Fibroblast of lung (primary cell): ENCODE data around the gene DAAM1. TPM values are rescaled to one million over a fixed set of nuclear protein-coding genes. Genes with fewer than 3 reads are reported as not detected.

Experiments
- DNase-seq, 2 donors: peaks; one replicate each; pipeline versions ENCODE4 v3.0.0 to v3.0.0-alpha.2; 2010; ENCODE audit warnings: low read depth in 2 of 2
- H2AFZ ChIP-seq: 2 replicates; pipeline ENCODE4 v1.5.1; 2012; ENCODE audit warnings: low read length, control low read depth, inconsistent platforms
- H3K27ac ChIP-seq: 2 replicates; pipeline ENCODE4 v1.5.1; 2011; ENCODE audit warnings: low read length, control low read depth; ENCODE audit not compliant: insufficient read depth
- H3K27me3 ChIP-seq: 2 replicates; pipeline ENCODE4 v1.5.1; 2011; ENCODE audit warnings: mild to moderate bottlenecking, low read length; ENCODE audit not compliant: control insufficient read depth, insufficient read depth
- H3K36me3 ChIP-seq: 2 replicates; pipeline ENCODE4 v1.5.1; 2011; ENCODE audit warnings: low read length; ENCODE audit not compliant: control insufficient read depth, insufficient read depth
- H3K4me1 ChIP-seq: 2 replicates; pipeline ENCODE4 v1.5.1; 2011; ENCODE audit warnings: low read length; ENCODE audit not compliant: control insufficient read depth, insufficient read depth; ENCODE audit errors: extremely low read depth
- H3K4me2 ChIP-seq: 2 replicates; pipeline ENCODE4 v1.5.1; 2011; ENCODE audit warnings: low read length, control low read depth; ENCODE audit not compliant: insufficient read depth; ENCODE audit errors: extremely low read depth
- H3K4me3 ChIP-seq, 4 experiments: fragments of 200-600 bp in 1 of 4; sonication (generic) in 1 of 4; replicated peaks in 1 of 4; 2 replicates each; pipeline ENCODE4 v1.5.1; 2011 to 2016; ENCODE audit warnings: low read length in 4 of 4, low read depth in 3 of 4, mild to moderate bottlenecking in 3 of 4, control low read depth in 2 of 4, inconsistent platforms in 1 of 4, mixed read lengths in 1 of 4; ENCODE audit not compliant: insufficient read depth in 1 of 4; ENCODE audit errors: control extremely low read depth in 1 of 4
- H3K79me2 ChIP-seq: 2 replicates; pipeline ENCODE4 v1.5.1; 2012; ENCODE audit warnings: mild to moderate bottlenecking, low read length, inconsistent platforms; ENCODE audit not compliant: control insufficient read depth, insufficient read depth
- H3K9ac ChIP-seq: 2 replicates; pipeline ENCODE4 v1.5.1; 2011; ENCODE audit warnings: mild to moderate bottlenecking, low read length, control low read depth; ENCODE audit not compliant: insufficient read depth
- H3K9me3 ChIP-seq: 2 replicates; pipeline ENCODE4 v1.5.1; 2012; ENCODE audit warnings: low read depth, low read length; ENCODE audit not compliant: control insufficient read depth, insufficient read depth
- H4K20me1 ChIP-seq: 2 replicates; pipeline ENCODE4 v1.5.1; 2011; ENCODE audit warnings: low read length; ENCODE audit not compliant: control insufficient read depth, insufficient read depth; ENCODE audit errors: extremely low read depth
- CTCF ChIP-seq, 2 donors: IDR thresholded peaks in 1 of 2; conservative IDR thresholded peaks in 1 of 2; 1 replicate in 1 of 2; 2 replicates in 1 of 2; pipeline ENCODE4 v1.5.1; 2011 to 2012; ENCODE audit warnings: low read length in 2 of 2, control low read depth in 1 of 2, inconsistent platforms in 1 of 2, low read depth in 1 of 2, mild to moderate bottlenecking in 1 of 2
- EZH2 ChIP-seq: IDR thresholded peaks from 2 replicates; pipeline ENCODE4 v1.5.1; 2012; ENCODE audit warnings: low read length, control low read depth, mild to moderate bottlenecking; ENCODE audit errors: missing control alignments
- polyA plus RNA-seq, 2 donors: library from polyadenylated mRNA; depleted of rRNA in 1 of 2; stranded (reverse) in 1 of 2; unstranded in 1 of 2; fragments of >200 nt; gene quantifications; 2 replicates each; pipeline ENCODE4 v1.2.1, GENCODE V29; 2011 to 2012; ENCODE audit warnings: missing spikeins in 1 of 2
- total RNA-seq: library from RNA; depleted of rRNA; stranded (reverse); fragments of >200 nt; gene quantifications from 2 replicates; pipeline ENCODE4 v1.2.1, GENCODE V29; 2014

The DAAM1 gene
- total and polyA plus RNA-seq, 2 donors (not counting 1 experiment from before 2014, with no cell fraction given) = 15.5 to 36.3 TPM

DNA sequence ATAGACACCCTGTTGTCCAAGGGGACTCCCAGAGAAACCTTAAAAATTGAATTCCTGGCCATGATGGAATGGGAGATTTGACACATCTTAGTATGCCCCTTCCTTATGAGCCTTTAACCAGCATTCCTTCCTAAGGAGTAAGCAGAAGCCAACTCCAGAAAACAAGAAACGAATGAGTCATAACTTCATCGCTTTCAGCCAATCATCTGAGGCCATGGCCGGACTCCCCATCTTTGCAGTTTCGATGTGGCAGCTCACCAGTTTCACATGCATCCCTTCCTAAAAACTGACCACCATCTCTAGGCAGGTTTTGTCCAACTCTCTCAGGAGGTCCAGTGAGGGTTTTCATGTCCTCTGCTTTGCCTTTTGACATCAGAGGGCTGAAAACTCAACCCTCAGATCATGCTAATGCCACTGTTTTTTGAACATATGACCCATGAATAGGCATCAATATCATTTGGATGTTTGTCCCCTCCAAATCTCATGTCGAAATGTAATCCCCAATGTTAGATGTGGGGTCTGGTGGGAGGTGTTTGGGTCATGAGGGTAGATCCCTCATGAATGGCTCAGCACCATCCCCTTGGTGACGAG, 19.9 kb downstream of the DAAM1 start:
- TF ChIP-seq EZH2 (no peak), CTCF (conservative IDR thresholded peaks at IDR 0.05 in 1 of 2, IDR thresholded peaks at IDR 0.05 in 1 of 2; ENCODE audit: low read depth in 1 of 2, low read length in 2 of 2) (no peak)
- Histone ChIP-seq H3K9me3 (no peaks in the 10 kb centered on the region), H3K27ac (no peak overlapping the region), H3K36me3 (no peaks in the 10 kb centered on the region), H3K9ac (no peak overlapping the region), H3K4me1 (no peaks in the 10 kb centered on the region), H2AFZ (no peak overlapping the region), H3K4me2 (no peak overlapping the region), H4K20me1 (no peaks in the 10 kb centered on the region), H3K4me3 (no peak overlapping the region), H3K27me3 (no peaks in the 10 kb centered on the region), H3K79me2 (no peaks in the 10 kb centered on the region)
- peak; percentile 28 to 93 for DNase-seq

DNA sequence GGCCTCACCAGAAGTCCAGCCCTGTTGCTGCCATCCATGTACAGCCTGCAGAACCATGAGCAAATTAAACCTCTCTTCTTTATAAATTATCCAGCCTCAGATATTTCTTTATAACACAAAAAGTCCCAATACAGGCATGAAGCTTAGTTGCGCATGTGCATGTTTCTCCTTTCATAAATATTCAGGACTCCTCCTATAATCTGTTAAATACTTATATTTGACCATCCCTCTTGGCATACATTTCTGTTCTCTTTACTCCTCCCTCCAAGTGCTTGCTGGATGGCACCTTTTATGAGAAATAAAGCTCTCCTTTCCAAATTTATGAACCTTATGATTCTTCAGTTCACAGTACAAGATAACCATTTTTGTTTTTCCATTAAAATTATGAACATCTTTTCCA, 20.5 kb downstream of the DAAM1 start:
- H2AFZ ChIP-seq = no peak overlapping the region
- DNase-seq = no peak
- no peak overlapping the region for H3K4me3 ChIP-seq
- H4K20me1 ChIP-seq = no peaks in the 10 kb centered on the region
- H3K4me2 ChIP-seq = no peak overlapping the region
- H3K36me3 ChIP-seq = no peaks in the 10 kb centered on the region
- no peak overlapping the region for H3K9ac ChIP-seq
- no peaks in the 10 kb centered on the region for H3K4me1 ChIP-seq
- no peaks in the 10 kb centered on the region for H3K9me3 ChIP-seq
- no peaks in the 10 kb centered on the region for H3K27me3 ChIP-seq
- no peak overlapping the region for H3K27ac ChIP-seq
- H3K79me2 ChIP-seq = no peaks in the 10 kb centered on the region
- TF ChIP-seq EZH2 (no peak), CTCF (conservative IDR thresholded peaks at IDR 0.05 in 1 of 2, IDR thresholded peaks at IDR 0.05 in 1 of 2; ENCODE audit: low read depth in 1 of 2, low read length in 2 of 2) (no peak)

DNA sequence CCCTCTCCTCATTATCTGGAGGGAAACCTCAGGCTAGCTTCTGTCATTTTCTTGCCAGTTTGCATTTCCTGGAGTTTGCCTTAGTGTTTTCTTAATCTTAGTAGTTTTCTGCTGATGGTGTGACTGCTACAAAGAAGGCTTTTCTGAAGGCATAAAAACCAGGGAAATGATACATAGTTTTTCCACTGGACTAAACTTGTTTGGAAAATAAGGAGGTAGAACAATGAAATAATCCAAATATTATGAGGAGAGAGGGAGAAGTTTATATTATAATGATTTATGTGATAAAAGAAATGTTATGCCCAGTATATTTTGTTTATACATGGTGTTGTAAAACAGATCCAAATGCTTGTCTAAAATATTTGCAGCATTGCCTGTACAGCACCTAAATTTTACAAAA, 22.2 kb downstream of the DAAM1 start:
- Histone ChIP-seq H3K4me1 (peaks cover 6% of the 10 kb centered on the region), H4K20me1 (no peaks in the 10 kb centered on the region), H3K27ac (no peak overlapping the region), H3K9me3 (no peaks in the 10 kb centered on the region), H3K79me2 (no peaks in the 10 kb centered on the region), H2AFZ (no peak overlapping the region), H3K4me3 (no peak overlapping the region), H3K27me3 (no peaks in the 10 kb centered on the region), H3K9ac (no peak overlapping the region), H3K36me3 (no peaks in the 10 kb centered on the region), H3K4me2 (no peak overlapping the region)
- no peak for TF ChIP-seq CTCF (conservative IDR thresholded peaks at IDR 0.05 in 1 of 2, IDR thresholded peaks at IDR 0.05 in 1 of 2; ENCODE audit: low read depth in 1 of 2, low read length in 2 of 2)
- TF ChIP-seq EZH2 = no peak
- DNase-seq = peak in 1 of 2 donors; percentile 26
